H1 (cell line): ENCODE data around the gene POLR1C. TPM values are rescaled to one million over a fixed set of nuclear protein-coding genes. Genes with fewer than 3 reads are reported as not detected.

ENCODE experiments used
- CTCF ChIA-PET: fragments of 300-600 bp; sonication (Branson Sonifier 250); formaldehyde crosslinking; loops from one replicate; lab custom pipeline; 2021; ENCODE audit not compliant: partially characterized antibody; lab: Charles Lee
- POLR2A ChIA-PET: fragments of 300-600 bp; sonication (Branson Sonifier 250); formaldehyde crosslinking; loops from one replicate; lab custom pipeline; 2021; ENCODE audit warnings: inconsistent platforms; ENCODE audit not compliant: partially characterized antibody; lab: Charles Lee
- DNase-seq, 2 experiments: peaks; one replicate each; pipeline versions ENCODE4 v3.0.0 to v3.0.0-alpha.2; 2010 to 2022; ENCODE audit warnings: low spot score in 2 of 2, low read depth in 1 of 2, mixed read lengths in 1 of 2
- FAIRE-seq: peaks from 2 replicates; lab custom pipeline; 2011; peaks lifted over from hg19 to GRCh38; lab: Jason Lieb, UNC
- H2AFZ ChIP-seq: 2 replicates; pipeline ENCODE4 v1.8.1; 2012; ENCODE audit warnings: low read length, inconsistent platforms
- H2AK5ac ChIP-seq: 2 replicates; pipeline ENCODE4 v1.6.1; 2013; ENCODE audit warnings: low read depth, low read length
- H2BK120ac ChIP-seq: replicated peaks from 2 replicates; pipeline ENCODE3; 2013; ENCODE audit warnings: low read depth, low read length, inconsistent platforms
- H2BK12ac ChIP-seq: 2 replicates; pipeline ENCODE4 v1.6.1; 2013; ENCODE audit warnings: low read depth, low read length
- H2BK15ac ChIP-seq: 2 replicates; pipeline ENCODE4 v1.6.1; 2013; ENCODE audit warnings: low read length
- H2BK20ac ChIP-seq: 2 replicates; pipeline ENCODE4 v1.6.1; 2013; ENCODE audit warnings: low read length
- H2BK5ac ChIP-seq: 2 replicates; pipeline ENCODE4 v1.6.1; 2013; ENCODE audit warnings: low read depth, low read length
- H3K14ac ChIP-seq: 2 replicates; pipeline ENCODE4 v1.6.1; 2013; ENCODE audit warnings: inconsistent platforms; ENCODE audit not compliant: insufficient read length
- H3K18ac ChIP-seq: 2 replicates; pipeline ENCODE4 v1.6.1; 2013; ENCODE audit warnings: low read length; ENCODE audit errors: extremely low read depth
- H3K23ac ChIP-seq: 2 replicates; pipeline ENCODE4 v1.6.1; 2013; ENCODE audit warnings: inconsistent platforms; ENCODE audit not compliant: insufficient read length
- H3K23me2 ChIP-seq: 2 replicates; pipeline ENCODE4 v1.6.1; 2013; ENCODE audit warnings: low read depth, low read length
- H3K27ac ChIP-seq: 2 replicates; pipeline ENCODE4 v1.6.1; 2011; ENCODE audit warnings: low read depth, low read length, inconsistent platforms
- H3K27me3 ChIP-seq, 4 experiments: replicated peaks in 1 of 4; 1 replicate in 1 of 4; 2 replicates in 3 of 4; pipeline versions ENCODE4 v1.6.1 to v1.8.1; 2011 to 2013; ENCODE audit warnings: low read length in 3 of 4, mild to moderate bottlenecking in 3 of 4, inconsistent platforms in 2 of 4, mixed read lengths in 2 of 4, moderate library complexity in 1 of 4; ENCODE audit not compliant: control insufficient read depth in 3 of 4, insufficient read depth in 3 of 4; ENCODE audit errors: extremely low read depth in 1 of 4
- H3K36me3 ChIP-seq, 4 experiments: 2 replicates each; pipeline versions ENCODE4 v1.6.1 to v1.8.1; 2011 to 2013; ENCODE audit warnings: mild to moderate bottlenecking in 4 of 4, low read length in 3 of 4, moderate library complexity in 2 of 4, control low read depth in 1 of 4, inconsistent platforms in 1 of 4; ENCODE audit not compliant: insufficient read depth in 4 of 4, control insufficient read depth in 2 of 4
- H3K4ac ChIP-seq: replicated peaks from 2 replicates; pipeline ENCODE3; 2013; ENCODE audit warnings: low read length, low read depth, mixed read lengths, inconsistent platforms; ENCODE audit not compliant: insufficient read length
- H3K4me1 ChIP-seq, 4 experiments: replicated peaks in 1 of 4; 1 replicate in 1 of 4; 2 replicates in 3 of 4; pipeline versions ENCODE4 v1.6.1 to v1.8.1; 2011 to 2013; ENCODE audit warnings: low read length in 3 of 4, inconsistent platforms in 2 of 4, mixed read lengths in 1 of 4; ENCODE audit not compliant: insufficient read depth in 4 of 4, control insufficient read depth in 3 of 4
- H3K4me2 ChIP-seq, 2 experiments: 2 replicates each; pipeline versions ENCODE4 v1.6.1 to v1.8.1; 2011 to 2013; ENCODE audit warnings: low read depth in 2 of 2, low read length in 2 of 2, control low read depth in 1 of 2, inconsistent platforms in 1 of 2, mild to moderate bottlenecking in 1 of 2; ENCODE audit not compliant: insufficient read depth in 1 of 2
- H3K4me3 ChIP-seq, 4 experiments: fragments of 200-600, 300-600 bp in 1 of 4; sonication (generic), shearing (Covaris generic), sonication (Bioruptor Twin) in 1 of 4; 2 replicates each; pipeline versions ENCODE4 v1.5.1 to v1.8.1; 2011 to 2016; ENCODE audit warnings: low read length in 4 of 4, low read depth in 3 of 4, control low read depth in 2 of 4, inconsistent platforms in 2 of 4, mild to moderate bottlenecking in 2 of 4, mixed read lengths in 1 of 4, moderate library complexity in 1 of 4; ENCODE audit not compliant: insufficient read depth in 2 of 4; ENCODE audit errors: extremely low read depth in 1 of 4
- H3K56ac ChIP-seq: replicated peaks from 2 replicates; pipeline ENCODE3; 2013; ENCODE audit warnings: low read depth, mild to moderate bottlenecking, mixed read lengths, low read length, inconsistent platforms; ENCODE audit not compliant: insufficient read length
- H3K79me1 ChIP-seq: 2 replicates; pipeline ENCODE4 v1.6.1; 2013; ENCODE audit warnings: low read depth, low read length, control low read depth
- H3K79me2 ChIP-seq, 2 experiments: 2 replicates each; pipeline versions ENCODE4 v1.6.1 to v1.8.1; 2012 to 2013; ENCODE audit warnings: low read length in 2 of 2, mild to moderate bottlenecking in 2 of 2, inconsistent platforms in 1 of 2; ENCODE audit not compliant: insufficient read depth in 2 of 2, control insufficient read depth in 1 of 2
- H3K9ac ChIP-seq, 4 experiments: replicated peaks in 1 of 4; 1 replicate in 1 of 4; 2 replicates in 3 of 4; pipeline versions ENCODE4 v1.6.1 to v1.8.1; 2011 to 2013; ENCODE audit warnings: low read depth in 3 of 4, low read length in 3 of 4, control low read depth in 2 of 4, mild to moderate bottlenecking in 2 of 4, moderate library complexity in 2 of 4, inconsistent platforms in 1 of 4; ENCODE audit errors: extremely low read depth in 1 of 4
- H3K9me3 ChIP-seq, 2 experiments: 2 replicates each; pipeline versions ENCODE4 v1.6.1 to v1.8.1; 2012 to 2013; ENCODE audit warnings: mild to moderate bottlenecking in 2 of 2, moderate library complexity in 2 of 2, control low read depth in 1 of 2, inconsistent platforms in 1 of 2, low read depth in 1 of 2, low read length in 1 of 2, mixed read lengths in 1 of 2; ENCODE audit not compliant: insufficient read depth in 2 of 2
- H4K20me1 ChIP-seq, 2 experiments: replicated peaks in 1 of 2; 2 replicates each; pipeline versions ENCODE3 to v1.8.1; 2011 to 2013; ENCODE audit warnings: inconsistent platforms in 2 of 2, low read length in 2 of 2, mild to moderate bottlenecking in 1 of 2; ENCODE audit not compliant: insufficient read depth in 2 of 2, control insufficient read depth in 1 of 2
- H4K5ac ChIP-seq: 2 replicates; pipeline ENCODE4 v1.6.1; 2013; ENCODE audit warnings: low read length, low read depth, mixed read lengths, inconsistent platforms; ENCODE audit not compliant: insufficient read length
- H4K8ac ChIP-seq: 2 replicates; pipeline ENCODE4 v1.8.0; 2013; ENCODE audit warnings: mild to moderate bottlenecking, moderate library complexity, low read length, inconsistent platforms; ENCODE audit not compliant: insufficient read depth; ENCODE audit errors: extremely low read depth
- H4K91ac ChIP-seq: replicated peaks from 2 replicates; pipeline ENCODE3; 2013; ENCODE audit warnings: low read length, mixed read lengths, inconsistent platforms; ENCODE audit not compliant: insufficient read length
- MAX ChIP-seq: IDR thresholded peaks from 2 replicates; pipeline ENCODE4 v1.6.1; 2012; ENCODE audit warnings: inconsistent platforms
- SAP30 ChIP-seq: fragments of 300-600 bp; sonication (generic); IDR thresholded peaks from 2 replicates; pipeline ENCODE4 v1.7.1; 2012; ENCODE audit warnings: low read length, moderate library complexity, mild to moderate bottlenecking, inconsistent platforms; ENCODE audit not compliant: insufficient read depth, insufficient replicate concordance
- SUZ12 ChIP-seq: fragments of 200-600 bp; sonication (generic); IDR thresholded peaks from 2 replicates; pipeline ENCODE4 v1.6.1; 2012; ENCODE audit warnings: mild to moderate bottlenecking, inconsistent platforms, low read length, moderate library complexity, mixed read lengths
- TAF7 ChIP-seq: optimal IDR thresholded peaks from 2 replicates; pipeline ENCODE3; 2011; ENCODE audit warnings: low read depth, mild to moderate bottlenecking, inconsistent platforms, low read length, moderate library complexity, borderline replicate concordance
- TEAD4 ChIP-seq: IDR thresholded peaks from 2 replicates; pipeline ENCODE4 v1.6.1; 2012; ENCODE audit warnings: low read depth, low read length, inconsistent platforms, mixed read lengths
- WGBS, 2 experiments: shearing (Covaris generic) in 1 of 2; methylation state at CpG; one replicate each; pipeline versions ENCODE4 v1.1.6 to v1.1.7; 2013 to 2015; ENCODE audit warnings: low lambda C conversion rate in 2 of 2, mixed read lengths in 2 of 2, inconsistent platforms in 1 of 2, low coverage in 1 of 2, missing lambda C conversion rate in 1 of 2; ENCODE audit not compliant: insufficient replicate concordance in 2 of 2, insufficient coverage in 1 of 2, insufficient read length in 1 of 2; ENCODE audit errors: extremely low coverage in 1 of 2, missing lambda C conversion rate in 1 of 2; 5-methylcytosine and 5-hydroxymethylcytosine counted together
- polyA plus RNA-seq, 7 experiments: library from polyadenylated mRNA; depleted of rRNA in 3 of 7; stranded (reverse) in 5 of 7; unstranded in 2 of 7; fragments of >200 nt in 5 of 7; fragments of 200-250 nt in 2 of 7; gene quantifications; 1 replicate in 5 of 7; 2 replicates in 1 of 7; 4 replicates in 1 of 7; pipeline versions ENCODE4 v1.2.1 to v1.2.3, GENCODE V29; 2011 to 2013; ENCODE audit warnings: missing spikeins in 2 of 7, mixed read lengths in 2 of 7
- total RNA-seq: library from RNA; stranded (reverse); fragmentation: NEBNext Ultra II Directional; extraction: Animal tissue kit (Norgen Biotek cat#: 25700); gene quantifications from 2 replicates; pipeline ENCODE4 v1.2.1, GENCODE V29; 2021

Gene POLR1C
- total and polyA plus RNA-seq, 2 of the 8 experiments (the other 6 are each of a cell fraction or from before 2014, with no cell fraction given): 42.9 to 49.6 TPM

DNA sequence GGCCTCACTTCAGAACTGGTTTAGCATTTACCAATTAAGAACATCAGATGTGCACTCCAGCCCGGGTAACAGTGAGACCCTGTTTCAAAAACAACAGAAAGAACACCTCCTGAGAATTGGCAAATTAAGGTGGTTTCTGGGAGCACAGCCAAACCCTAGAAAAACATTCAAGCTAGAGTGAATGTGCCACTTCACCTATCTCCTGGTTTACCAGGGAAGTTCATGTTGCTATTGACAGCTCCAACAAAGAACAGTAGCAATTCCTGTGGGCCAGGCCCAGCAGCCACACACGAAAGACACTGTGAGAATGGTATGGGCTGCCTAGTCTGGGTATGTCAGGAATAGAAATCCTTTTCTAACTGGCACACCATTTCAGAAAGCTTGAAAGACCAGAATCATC, 4.9 kb downstream of the POLR1C start:
- peaks cover 50 to 76% (median 73%) of the 10 kb centered on the region in 4 experiments for H3K36me3 ChIP-seq

More for the DNA sequence above, 4.9 kb downstream of the POLR1C start:
- no peak overlapping the region for H4K8ac ChIP-seq
- H3K18ac ChIP-seq: no peak overlapping the region
- H2BK5ac ChIP-seq: no peak overlapping the region
- H4K91ac ChIP-seq: no peak overlapping the region
- H2BK20ac ChIP-seq: no peak overlapping the region
- H3K23ac ChIP-seq: no peak overlapping the region
- H3K9me3 ChIP-seq: no peaks in the 10 kb centered on the region
- no peaks in the 10 kb centered on the region for H3K27me3 ChIP-seq
- FAIRE-seq (no peak), DNase-seq (no peak)
- H3K27ac ChIP-seq: no peak overlapping the region
- no peak overlapping the region for H3K56ac ChIP-seq
- no peak overlapping the region for H2AFZ ChIP-seq
- H3K9ac ChIP-seq: no peak overlapping the region; a peak in 1 of 7 replicates
- WGBS, 2 experiments: 96% methylated on average over 2 of the region's 2 CpGs; no CpG with 5 or more reads in 1 of the 2 experiments
- H3K23me2 ChIP-seq: peaks cover 6% of the 10 kb centered on the region; the same call in 1 of the 2 replicates
- H3K4me2 ChIP-seq: no peak overlapping the region
- H3K4me3 ChIP-seq: no peak overlapping the region
- H2BK120ac ChIP-seq: no peak overlapping the region
- peaks cover 2% of the 10 kb centered on the region; the same call in 1 of the 2 replicates for H3K79me1 ChIP-seq
- H3K14ac ChIP-seq: no peak overlapping the region
- peaks cover 0 to 7% (median 3%) of the 10 kb centered on the region in 4 experiments; a peak in 3 of 7 replicates for H3K4me1 ChIP-seq
- peaks cover 7 to 10% of the 10 kb centered on the region in 2 experiments for H4K20me1 ChIP-seq
- H4K5ac ChIP-seq: no peak overlapping the region
- H2BK15ac ChIP-seq: no peak overlapping the region
- peaks cover 13 to 26% of the 10 kb centered on the region in 2 experiments for H3K79me2 ChIP-seq
- H3K4ac ChIP-seq: no peak overlapping the region
- ChIA-PET CTCF (interaction anchor here (0.6 to 1.4 kb wide), 6 partner anchors 16 to 217 kb away, joined by 3 to 4 read pairs (median 3); no protein-coding TSS in a partner anchor), POLR2A (interaction anchor here (0.6 to 12.4 kb wide), 9 partner anchors 10 to 65 kb away, joined by 3 to 147 read pairs (median 7); partner anchors contain the start of genes LRRC73, POLH and XPO5)
- H2AK5ac ChIP-seq: no peak overlapping the region
- H2BK12ac ChIP-seq: no peak overlapping the region
- TF ChIP-seq MAX: no peak
- TF ChIP-seq SUZ12: no peak
- TF ChIP-seq SAP30: no peak
- no peak for TF ChIP-seq TEAD4
- TF ChIP-seq TAF7: no peak
